Suprapubic skin (tissue), 4 donors: ENCODE measurements around the gene TSPYL4. TPM values are rescaled to one million over a fixed set of nuclear protein-coding genes. Genes with fewer than 3 reads are reported as not detected.

ENCODE experiments used
- DNase-seq, 2 donors: peaks; one replicate each; pipeline ENCODE4 v3.0.0-alpha.2; 2019; ENCODE audit warnings: low spot score in 2 of 2
- H3K27ac ChIP-seq: fragments of 200-600 bp; sonication (generic); one replicate; pipeline ENCODE4 v1.5.1; 2019
- H3K27me3 ChIP-seq: fragments of 200-600 bp; sonication (generic); one replicate; pipeline ENCODE4 v1.5.1; 2019
- H3K36me3 ChIP-seq: fragments of 200-600 bp; sonication (generic); one replicate; pipeline ENCODE4 v1.5.1; 2019
- H3K4me1 ChIP-seq: fragments of 200-600 bp; sonication (generic); one replicate; pipeline ENCODE4 v1.5.1; 2019
- H3K4me3 ChIP-seq: fragments of 200-600 bp; sonication (generic); one replicate; pipeline ENCODE4 v1.5.1; 2019; ENCODE audit warnings: mild to moderate bottlenecking
- H3K9me3 ChIP-seq: fragments of 200-600 bp; sonication (generic); one replicate; pipeline ENCODE4 v1.5.1; 2019
- CTCF ChIP-seq, 2 donors: fragments of 200-600 bp in 1 of 2; fragments of 450-650 bp in 1 of 2; sonication (generic) in 1 of 2; IDR thresholded peaks; one replicate each; pipeline ENCODE4 v1.5.1; 2016 to 2019; ENCODE audit warnings: antibody characterized with exemption in 2 of 2, mild to moderate bottlenecking in 1 of 2, moderate library complexity in 1 of 2
- EP300 ChIP-seq: sonication (generic); formaldehyde crosslinking; IDR thresholded peaks from one replicate; pipeline ENCODE4 v1.6.1; 2017; ENCODE audit warnings: antibody characterized with exemption
- POLR2A ChIP-seq, 2 donors: fragments of 450-650 bp; IDR thresholded peaks; one replicate each; pipeline ENCODE4 v1.6.1; 2017; ENCODE audit warnings: antibody characterized with exemption in 2 of 2, mild to moderate bottlenecking in 2 of 2, moderate library complexity in 2 of 2
- POLR2AphosphoS5 ChIP-seq, 3 donors: sonication (generic); formaldehyde crosslinking; IDR thresholded peaks; one replicate each; pipeline ENCODE4 v1.6.1; 2017; ENCODE audit warnings: antibody characterized with exemption in 3 of 3
- WGBS: methylation state at CpG from one replicate; pipeline ENCODE4 v1.1.5; 2018; 5-methylcytosine and 5-hydroxymethylcytosine counted together
- total RNA-seq, 4 donors: library from RNA; depleted of rRNA; stranded (reverse); fragments of >200 nt; gene quantifications; one replicate each; pipeline ENCODE4 v1.1.0, GENCODE V29; 2016

The TSPYL4 gene
- total RNA-seq, 4 donors from 2014 or later = 11.2 to 21.8 (median 16.7) TPM

DNA sequence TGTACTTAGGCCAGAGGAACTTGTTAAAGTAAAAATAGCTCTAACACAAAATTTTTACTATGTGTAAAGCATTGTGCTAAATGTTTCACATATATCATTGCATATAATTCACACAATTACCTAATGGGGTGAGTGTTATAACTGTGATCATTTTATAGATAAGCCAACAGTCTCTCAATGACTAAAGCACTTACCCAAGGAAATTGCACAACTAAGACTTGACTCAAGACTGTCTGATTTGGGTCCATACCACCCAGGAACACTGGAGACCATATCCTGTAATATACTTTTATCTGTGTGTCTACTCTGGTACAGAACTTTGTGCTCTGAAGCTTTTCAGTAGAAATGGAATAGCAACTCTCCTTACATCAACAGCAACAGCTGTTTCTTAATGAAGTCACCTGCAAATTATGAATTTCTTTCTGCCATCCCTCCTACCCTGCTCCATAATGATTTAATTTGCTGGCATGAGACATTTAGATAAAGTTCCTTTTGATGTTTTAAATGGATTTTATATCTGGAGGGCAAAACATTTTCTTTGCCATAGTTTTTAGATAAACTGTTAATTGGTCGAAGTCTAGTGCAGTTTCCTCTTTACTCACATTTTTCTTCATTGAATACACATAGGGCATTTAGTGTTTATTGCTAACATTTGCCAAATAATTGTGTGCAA lies 47.5 kb downstream of the TSPYL4 start:
- WGBS = 60% methylated on average over 1 of the region's 1 CpG
- Histone ChIP-seq H3K4me1 (peaks cover 25% of the 10 kb centered on the region), H3K36me3 (no peaks in the 10 kb centered on the region), H3K9me3 (no peaks in the 10 kb centered on the region), H3K27ac (no peak overlapping the region), H3K4me3 (no peak overlapping the region), H3K27me3 (no peaks in the 10 kb centered on the region)
- TF ChIP-seq POLR2AphosphoS5 (IDR thresholded peaks at IDR 0.05) (no peak), POLR2A (IDR thresholded peaks at IDR 0.05) (no peak), EP300 (no peak), CTCF (IDR thresholded peaks at IDR 0.05) (no peak)
- no peak for DNase-seq

GRCh38 chr6:116205281-116205680 lies 48.6 kb downstream of the TSPYL4 start:
- Histone ChIP-seq H3K36me3 (no peaks in the 10 kb centered on the region), H3K9me3 (no peaks in the 10 kb centered on the region), H3K4me3 (no peak overlapping the region), H3K27me3 (no peaks in the 10 kb centered on the region), H3K27ac (no peak overlapping the region), H3K4me1 (peaks cover 21% of the 10 kb centered on the region)
- WGBS = 66% methylated on average over 2 of the region's 2 CpGs
- no peak for DNase-seq
- TF ChIP-seq EP300 (no peak), POLR2A (IDR thresholded peaks at IDR 0.05) (no peak), POLR2AphosphoS5 (IDR thresholded peaks at IDR 0.05) (no peak), CTCF (IDR thresholded peaks at IDR 0.05) (no peak)

DNA sequence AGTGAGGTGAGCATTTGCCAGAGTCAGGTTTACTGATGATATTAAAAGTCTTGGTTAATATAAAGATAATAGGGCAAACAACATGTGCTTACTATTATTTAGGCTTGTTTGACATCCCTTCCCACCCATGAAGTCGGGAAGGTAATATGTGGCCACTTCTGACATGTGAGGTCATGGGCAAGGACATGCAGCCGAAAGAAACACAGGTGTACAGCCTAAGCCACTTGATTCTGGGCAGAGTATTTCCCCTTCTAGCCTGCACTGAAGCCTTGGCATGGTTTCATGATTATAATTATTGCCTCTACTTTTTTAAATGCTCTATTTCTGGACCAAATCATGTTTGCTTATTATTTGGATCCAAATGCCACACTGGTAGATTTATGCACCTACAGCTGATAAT lies 52.3 kb downstream of the TSPYL4 start:
- H3K9me3 ChIP-seq = no peaks in the 10 kb centered on the region
- 45% methylated on average over 2 of the region's 2 CpGs for WGBS
- TF ChIP-seq POLR2A (IDR thresholded peaks at IDR 0.05) (no peak), POLR2AphosphoS5 (IDR thresholded peaks at IDR 0.05) (no peak), CTCF (IDR thresholded peaks at IDR 0.05) (no peak), EP300 (no peak)
- H3K4me3 ChIP-seq = no peak overlapping the region
- no peaks in the 10 kb centered on the region for H3K27me3 ChIP-seq
- H3K4me1 ChIP-seq = peaks cover 17% of the 10 kb centered on the region
- no peaks in the 10 kb centered on the region for H3K36me3 ChIP-seq
- H3K27ac ChIP-seq = no peak overlapping the region
- DNase-seq = no peak

GRCh38 chr6:116200619-116201249 lies 53.1 kb downstream of the TSPYL4 start:
- Histone ChIP-seq H3K4me1 (peaks cover 12% of the 10 kb centered on the region), H3K27ac (peak overlapping the region; percentile 17), H3K27me3 (no peaks in the 10 kb centered on the region), H3K4me3 (no peak overlapping the region), H3K9me3 (no peaks in the 10 kb centered on the region), H3K36me3 (no peaks in the 10 kb centered on the region)
- 65% methylated on average over 3 of the region's 3 CpGs for WGBS
- DNase-seq = no peak
- TF ChIP-seq CTCF (IDR thresholded peaks at IDR 0.05) = no peak

Other genes starting within 250 kb of the TSPYL4 start
- 1 to 10 TPM; 1.6 to 3.6 (median 3.0) TPM for gene FRK, start 193.2 kb downstream of the TSPYL4 start, total RNA-seq
- 10 to 100 TPM in 3 of 4 donors, 1 to 10 TPM in 1; 7.4 to 12.9 (median 11.4) TPM for gene NT5DC1, start 153.2 kb downstream of the TSPYL4 start, total RNA-seq
- gene COL10A1, start 127.9 kb downstream of the TSPYL4 start, total RNA-seq = not detected
- gene TSPYL1, start 25.9 kb upstream of the TSPYL4 start, total RNA-seq = 10 to 100 TPM; 48.0 to 95.2 (median 67.0) TPM
- 10 to 100 TPM; 36.0 to 40.0 (median 37.2) TPM for gene DSE, start 116.9 kb upstream of the TSPYL4 start, total RNA-seq
- gene CALHM6, start 207.3 kb upstream of the TSPYL4 start, total RNA-seq = 1 to 10 TPM in 2 of 4 donors, under 1 TPM in 1, not detected in 1; 0.76 to 4.1 (median 1.2) TPM